H1 (cell line): Measurements from ENCODE around the gene GPER1. TPM values are rescaled to one million over a fixed set of nuclear protein-coding genes. Genes with fewer than 3 reads are reported as not detected.

Experiments
- CTCF ChIA-PET: fragments of 300-600 bp; sonication (Branson Sonifier 250); formaldehyde crosslinking; loops from one replicate; lab custom pipeline; 2021; ENCODE audit not compliant: partially characterized antibody; lab: Charles Lee
- POLR2A ChIA-PET: fragments of 300-600 bp; sonication (Branson Sonifier 250); formaldehyde crosslinking; loops from one replicate; lab custom pipeline; 2021; ENCODE audit warnings: inconsistent platforms; ENCODE audit not compliant: partially characterized antibody; lab: Charles Lee
- DNase-seq, 2 experiments: peaks; one replicate each; pipeline versions ENCODE4 v3.0.0 to v3.0.0-alpha.2; 2010 to 2022; ENCODE audit warnings: low spot score in 2 of 2, low read depth in 1 of 2, mixed read lengths in 1 of 2
- FAIRE-seq: peaks from 2 replicates; lab custom pipeline; 2011; peaks lifted over from hg19 to GRCh38; lab: Jason Lieb, UNC
- H2AFZ ChIP-seq: 2 replicates; pipeline ENCODE4 v1.8.1; 2012; ENCODE audit warnings: low read length, inconsistent platforms
- H2AK5ac ChIP-seq: 2 replicates; pipeline ENCODE4 v1.6.1; 2013; ENCODE audit warnings: low read depth, low read length
- H2BK120ac ChIP-seq: replicated peaks from 2 replicates; pipeline ENCODE3; 2013; ENCODE audit warnings: low read depth, low read length, inconsistent platforms
- H2BK12ac ChIP-seq: 2 replicates; pipeline ENCODE4 v1.6.1; 2013; ENCODE audit warnings: low read depth, low read length
- H2BK15ac ChIP-seq: 2 replicates; pipeline ENCODE4 v1.6.1; 2013; ENCODE audit warnings: low read length
- H2BK20ac ChIP-seq: 2 replicates; pipeline ENCODE4 v1.6.1; 2013; ENCODE audit warnings: low read length
- H2BK5ac ChIP-seq: 2 replicates; pipeline ENCODE4 v1.6.1; 2013; ENCODE audit warnings: low read depth, low read length
- H3K14ac ChIP-seq: 2 replicates; pipeline ENCODE4 v1.6.1; 2013; ENCODE audit warnings: inconsistent platforms; ENCODE audit not compliant: insufficient read length
- H3K18ac ChIP-seq: 2 replicates; pipeline ENCODE4 v1.6.1; 2013; ENCODE audit warnings: low read length; ENCODE audit errors: extremely low read depth
- H3K23ac ChIP-seq: 2 replicates; pipeline ENCODE4 v1.6.1; 2013; ENCODE audit warnings: inconsistent platforms; ENCODE audit not compliant: insufficient read length
- H3K23me2 ChIP-seq: 2 replicates; pipeline ENCODE4 v1.6.1; 2013; ENCODE audit warnings: low read depth, low read length
- H3K27ac ChIP-seq: 2 replicates; pipeline ENCODE4 v1.6.1; 2011; ENCODE audit warnings: low read depth, low read length, inconsistent platforms
- H3K27me3 ChIP-seq, 4 experiments: replicated peaks in 1 of 4; 1 replicate in 1 of 4; 2 replicates in 3 of 4; pipeline versions ENCODE4 v1.6.1 to v1.8.1; 2011 to 2013; ENCODE audit warnings: low read length in 3 of 4, mild to moderate bottlenecking in 3 of 4, inconsistent platforms in 2 of 4, mixed read lengths in 2 of 4, moderate library complexity in 1 of 4; ENCODE audit not compliant: control insufficient read depth in 3 of 4, insufficient read depth in 3 of 4; ENCODE audit errors: extremely low read depth in 1 of 4
- H3K36me3 ChIP-seq, 4 experiments: 2 replicates each; pipeline versions ENCODE4 v1.6.1 to v1.8.1; 2011 to 2013; ENCODE audit warnings: mild to moderate bottlenecking in 4 of 4, low read length in 3 of 4, moderate library complexity in 2 of 4, control low read depth in 1 of 4, inconsistent platforms in 1 of 4; ENCODE audit not compliant: insufficient read depth in 4 of 4, control insufficient read depth in 2 of 4
- H3K4ac ChIP-seq: replicated peaks from 2 replicates; pipeline ENCODE3; 2013; ENCODE audit warnings: low read length, low read depth, mixed read lengths, inconsistent platforms; ENCODE audit not compliant: insufficient read length
- H3K4me1 ChIP-seq, 4 experiments: replicated peaks in 1 of 4; 1 replicate in 1 of 4; 2 replicates in 3 of 4; pipeline versions ENCODE4 v1.6.1 to v1.8.1; 2011 to 2013; ENCODE audit warnings: low read length in 3 of 4, inconsistent platforms in 2 of 4, mixed read lengths in 1 of 4; ENCODE audit not compliant: insufficient read depth in 4 of 4, control insufficient read depth in 3 of 4
- H3K4me2 ChIP-seq, 2 experiments: 2 replicates each; pipeline versions ENCODE4 v1.6.1 to v1.8.1; 2011 to 2013; ENCODE audit warnings: low read depth in 2 of 2, low read length in 2 of 2, control low read depth in 1 of 2, inconsistent platforms in 1 of 2, mild to moderate bottlenecking in 1 of 2; ENCODE audit not compliant: insufficient read depth in 1 of 2
- H3K4me3 ChIP-seq, 4 experiments: fragments of 200-600, 300-600 bp in 1 of 4; sonication (generic), shearing (Covaris generic), sonication (Bioruptor Twin) in 1 of 4; 2 replicates each; pipeline versions ENCODE4 v1.5.1 to v1.8.1; 2011 to 2016; ENCODE audit warnings: low read length in 4 of 4, low read depth in 3 of 4, control low read depth in 2 of 4, inconsistent platforms in 2 of 4, mild to moderate bottlenecking in 2 of 4, mixed read lengths in 1 of 4, moderate library complexity in 1 of 4; ENCODE audit not compliant: insufficient read depth in 2 of 4; ENCODE audit errors: extremely low read depth in 1 of 4
- H3K56ac ChIP-seq: replicated peaks from 2 replicates; pipeline ENCODE3; 2013; ENCODE audit warnings: low read depth, mild to moderate bottlenecking, mixed read lengths, low read length, inconsistent platforms; ENCODE audit not compliant: insufficient read length
- H3K79me1 ChIP-seq: 2 replicates; pipeline ENCODE4 v1.6.1; 2013; ENCODE audit warnings: low read depth, low read length, control low read depth
- H3K79me2 ChIP-seq, 2 experiments: 2 replicates each; pipeline versions ENCODE4 v1.6.1 to v1.8.1; 2012 to 2013; ENCODE audit warnings: low read length in 2 of 2, mild to moderate bottlenecking in 2 of 2, inconsistent platforms in 1 of 2; ENCODE audit not compliant: insufficient read depth in 2 of 2, control insufficient read depth in 1 of 2
- H3K9ac ChIP-seq, 4 experiments: replicated peaks in 1 of 4; 1 replicate in 1 of 4; 2 replicates in 3 of 4; pipeline versions ENCODE4 v1.6.1 to v1.8.1; 2011 to 2013; ENCODE audit warnings: low read depth in 3 of 4, low read length in 3 of 4, control low read depth in 2 of 4, mild to moderate bottlenecking in 2 of 4, moderate library complexity in 2 of 4, inconsistent platforms in 1 of 4; ENCODE audit errors: extremely low read depth in 1 of 4
- H3K9me3 ChIP-seq, 2 experiments: 2 replicates each; pipeline versions ENCODE4 v1.6.1 to v1.8.1; 2012 to 2013; ENCODE audit warnings: mild to moderate bottlenecking in 2 of 2, moderate library complexity in 2 of 2, control low read depth in 1 of 2, inconsistent platforms in 1 of 2, low read depth in 1 of 2, low read length in 1 of 2, mixed read lengths in 1 of 2; ENCODE audit not compliant: insufficient read depth in 2 of 2
- H4K20me1 ChIP-seq, 2 experiments: replicated peaks in 1 of 2; 2 replicates each; pipeline versions ENCODE3 to v1.8.1; 2011 to 2013; ENCODE audit warnings: inconsistent platforms in 2 of 2, low read length in 2 of 2, mild to moderate bottlenecking in 1 of 2; ENCODE audit not compliant: insufficient read depth in 2 of 2, control insufficient read depth in 1 of 2
- H4K5ac ChIP-seq: 2 replicates; pipeline ENCODE4 v1.6.1; 2013; ENCODE audit warnings: low read length, low read depth, mixed read lengths, inconsistent platforms; ENCODE audit not compliant: insufficient read length
- H4K8ac ChIP-seq: 2 replicates; pipeline ENCODE4 v1.8.0; 2013; ENCODE audit warnings: mild to moderate bottlenecking, moderate library complexity, low read length, inconsistent platforms; ENCODE audit not compliant: insufficient read depth; ENCODE audit errors: extremely low read depth
- H4K91ac ChIP-seq: replicated peaks from 2 replicates; pipeline ENCODE3; 2013; ENCODE audit warnings: low read length, mixed read lengths, inconsistent platforms; ENCODE audit not compliant: insufficient read length
- BCL11A ChIP-seq, 2 experiments: IDR thresholded peaks; one replicate each; pipeline ENCODE4 v1.6.1; 2011; ENCODE audit warnings: low read depth in 2 of 2, low read length in 2 of 2, mild to moderate bottlenecking in 2 of 2
- CBX5 ChIP-seq: fragments of 300-800, 300-1000 bp; sonication (generic); IDR thresholded peaks from 2 replicates; pipeline ENCODE4 v1.7.1; 2016; ENCODE audit warnings: antibody characterized with exemption, low read length, low read depth
- CEBPB ChIP-seq: IDR thresholded peaks from 2 replicates; pipeline ENCODE4 v1.6.1; 2012; ENCODE audit warnings: low read depth, low read length
- CREB1 ChIP-seq: IDR thresholded peaks from 2 replicates; pipeline ENCODE4 v1.6.1; 2012; ENCODE audit warnings: inconsistent platforms
- GABPA ChIP-seq: IDR thresholded peaks from 2 replicates; pipeline ENCODE4 v1.6.1; 2011; ENCODE audit warnings: mild to moderate bottlenecking, low read length, moderate library complexity, borderline replicate concordance; ENCODE audit not compliant: insufficient read depth
- KDM1A ChIP-seq: fragments of 200-600, 300-600 bp; sonication (generic); IDR thresholded peaks from 2 replicates; pipeline ENCODE4 v1.7.1; 2016; ENCODE audit warnings: mild to moderate bottlenecking, low read length, borderline replicate concordance
- KDM5A ChIP-seq: fragments of 200-600 bp; IDR thresholded peaks from 2 replicates; pipeline ENCODE4 v1.7.1; 2012; ENCODE audit warnings: mild to moderate bottlenecking, low read length, inconsistent platforms, mixed read lengths
- SIRT6 ChIP-seq: IDR thresholded peaks from one replicate; pipeline ENCODE4 v1.7.1; 2012; ENCODE audit warnings: low read length, inconsistent platforms
- SRF ChIP-seq: IDR thresholded peaks from 2 replicates; pipeline ENCODE4 v1.6.1; 2011; ENCODE audit warnings: mild to moderate bottlenecking, low read depth, low read length, moderate library complexity
- WGBS, 2 experiments: shearing (Covaris generic) in 1 of 2; methylation state at CpG; one replicate each; pipeline versions ENCODE4 v1.1.6 to v1.1.7; 2013 to 2015; ENCODE audit warnings: low lambda C conversion rate in 2 of 2, mixed read lengths in 2 of 2, inconsistent platforms in 1 of 2, low coverage in 1 of 2, missing lambda C conversion rate in 1 of 2; ENCODE audit not compliant: insufficient replicate concordance in 2 of 2, insufficient coverage in 1 of 2, insufficient read length in 1 of 2; ENCODE audit errors: extremely low coverage in 1 of 2, missing lambda C conversion rate in 1 of 2; 5-methylcytosine and 5-hydroxymethylcytosine counted together
- polyA plus RNA-seq, 7 experiments: library from polyadenylated mRNA; depleted of rRNA in 3 of 7; stranded (reverse) in 5 of 7; unstranded in 2 of 7; fragments of >200 nt in 5 of 7; fragments of 200-250 nt in 2 of 7; gene quantifications; 1 replicate in 5 of 7; 2 replicates in 1 of 7; 4 replicates in 1 of 7; pipeline versions ENCODE4 v1.2.1 to v1.2.3, GENCODE V29; 2011 to 2013; ENCODE audit warnings: missing spikeins in 2 of 7, mixed read lengths in 2 of 7
- total RNA-seq: library from RNA; stranded (reverse); fragmentation: NEBNext Ultra II Directional; extraction: Animal tissue kit (Norgen Biotek cat#: 25700); gene quantifications from 2 replicates; pipeline ENCODE4 v1.2.1, GENCODE V29; 2021
- TF ChIP-seq, protein P1 (sequence below): IDR thresholded peaks from 2 replicates; pipeline ENCODE4 v1.6.1; 2012; ENCODE audit warnings: inconsistent platforms
- TF ChIP-seq, protein P2 (sequence below): IDR thresholded peaks from 2 replicates; pipeline ENCODE4 v1.6.1; 2011; ENCODE audit warnings: low read length, improper control_type of control experiment
- TF ChIP-seq, protein P3 (sequence below): IDR thresholded peaks from 2 replicates; pipeline ENCODE4 v1.6.1; 2011; ENCODE audit warnings: low read depth, mild to moderate bottlenecking, low read length; ENCODE audit not compliant: insufficient read depth

Gene GPER1
- total and polyA plus RNA-seq, 2 of the 8 experiments (the other 6 are each of a cell fraction or from before 2014, with no cell fraction given): 0.24 to 0.47 TPM

DNA sequence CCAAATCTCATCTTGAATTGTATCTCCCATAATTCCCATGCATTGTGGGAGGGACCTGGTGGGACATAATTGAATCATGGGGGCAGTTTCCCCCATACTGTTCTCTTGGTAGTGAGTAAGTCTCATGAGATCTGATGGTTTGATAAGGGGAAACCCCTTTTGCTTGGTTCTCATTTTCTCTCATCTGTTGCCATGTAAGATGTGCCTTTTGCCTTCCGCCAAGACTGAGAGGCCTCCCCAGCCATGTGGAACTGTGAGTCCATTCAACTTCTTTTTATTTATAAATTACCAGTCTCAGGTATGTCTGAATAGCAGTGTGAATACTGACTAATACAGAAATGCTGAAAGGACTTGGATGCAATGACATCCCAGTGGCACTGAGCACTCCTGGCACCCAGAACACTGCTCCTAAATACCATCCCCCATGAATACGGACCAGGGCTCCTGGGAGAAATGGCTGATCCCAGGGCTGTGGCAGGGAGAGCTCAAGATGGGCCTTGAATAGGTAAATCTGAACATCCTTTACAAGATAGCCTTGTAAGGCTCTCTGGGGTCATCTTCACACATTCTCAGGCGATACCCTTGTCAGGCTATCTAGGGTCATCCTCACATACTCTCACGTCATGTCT is 52.7 kb downstream of the GPER1 start:
- Histone ChIP-seq H3K4me1 (peaks cover 0 to 6% (median 2%) of the 10 kb centered on the region in 4 experiments; a peak in 4 of 7 replicates), H3K79me2 (peaks cover 4 to 12% of the 10 kb centered on the region in 2 experiments), H2AFZ (no peak overlapping the region), H2BK12ac (no peak overlapping the region), H4K5ac (no peak overlapping the region), H3K36me3 (no peaks in the 10 kb centered on the region), H3K23ac (no peak overlapping the region), H2BK20ac (no peak overlapping the region), H2BK5ac (no peak overlapping the region), H4K91ac (no peak overlapping the region), H4K20me1 (peaks cover 0 to 3% of the 10 kb centered on the region in 2 experiments), H3K9ac (no peak overlapping the region), H3K9me3 (no peaks in the 10 kb centered on the region), H3K56ac (no peak overlapping the region), H3K18ac (no peak overlapping the region), H3K79me1 (peaks cover 8% of the 10 kb centered on the region), H3K23me2 (peaks cover 7% of the 10 kb centered on the region), H4K8ac (no peak overlapping the region), H2BK120ac (no peak overlapping the region), H3K4me2 (no peak overlapping the region), H2BK15ac (no peak overlapping the region), H3K27me3 (no peaks in the 10 kb centered on the region), H3K4ac (no peak overlapping the region), H3K27ac (no peak overlapping the region), H3K4me3 (no peak overlapping the region), H3K14ac (no peak overlapping the region), H2AK5ac (no peak overlapping the region)
- POLR2A ChIA-PET: no interaction called here
- WGBS, 2 experiments: 80% methylated on average over 4 of the region's 4 CpGs; no CpG with 5 or more reads in 1 of the 2 experiments
- FAIRE-seq (no peak), DNase-seq (no peak)
- CTCF ChIA-PET: interaction anchor here (3.6 to 5.1 kb wide), 2 partner anchors 36 to 147 kb away, joined by 17 to 24 read pairs; no protein-coding TSS in a partner anchor
- TF ChIP-seq SIRT6 (no peak), GABPA (no peak), BCL11A (IDR thresholded peaks at IDR 0.05; ENCODE audit: low read depth in 2 of 2, low read length in 2 of 2) (no peak), KDM5A (no peak), CBX5 (no peak), SRF (no peak), CREB1 (no peak), KDM1A (no peak), CEBPB (no peak)
- TF ChIP-seq, protein P1, sequence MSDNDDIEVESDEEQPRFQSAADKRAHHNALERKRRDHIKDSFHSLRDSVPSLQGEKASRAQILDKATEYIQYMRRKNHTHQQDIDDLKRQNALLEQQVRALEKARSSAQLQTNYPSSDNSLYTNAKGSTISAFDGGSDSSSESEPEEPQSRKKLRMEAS: no peak
- TF ChIP-seq, protein P2, sequence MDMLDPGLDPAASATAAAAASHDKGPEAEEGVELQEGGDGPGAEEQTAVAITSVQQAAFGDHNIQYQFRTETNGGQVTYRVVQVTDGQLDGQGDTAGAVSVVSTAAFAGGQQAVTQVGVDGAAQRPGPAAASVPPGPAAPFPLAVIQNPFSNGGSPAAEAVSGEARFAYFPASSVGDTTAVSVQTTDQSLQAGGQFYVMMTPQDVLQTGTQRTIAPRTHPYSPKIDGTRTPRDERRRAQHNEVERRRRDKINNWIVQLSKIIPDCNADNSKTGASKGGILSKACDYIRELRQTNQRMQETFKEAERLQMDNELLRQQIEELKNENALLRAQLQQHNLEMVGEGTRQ: no peak
- TF ChIP-seq, protein P3, sequence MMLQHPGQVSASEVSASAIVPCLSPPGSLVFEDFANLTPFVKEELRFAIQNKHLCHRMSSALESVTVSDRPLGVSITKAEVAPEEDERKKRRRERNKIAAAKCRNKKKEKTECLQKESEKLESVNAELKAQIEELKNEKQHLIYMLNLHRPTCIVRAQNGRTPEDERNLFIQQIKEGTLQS: no peak
